ENCODE data around the gene RPS15. TPM values are rescaled to one million over a fixed set of nuclear protein-coding genes. Genes with fewer than 3 reads are reported as not detected.

Gene RPS15
- total and polyA plus RNA-seq, 2 of the 13 experiments (the other 11 are each of a cell fraction or from before 2014, with no cell fraction given): 695 to 1,411 TPM

DNA sequence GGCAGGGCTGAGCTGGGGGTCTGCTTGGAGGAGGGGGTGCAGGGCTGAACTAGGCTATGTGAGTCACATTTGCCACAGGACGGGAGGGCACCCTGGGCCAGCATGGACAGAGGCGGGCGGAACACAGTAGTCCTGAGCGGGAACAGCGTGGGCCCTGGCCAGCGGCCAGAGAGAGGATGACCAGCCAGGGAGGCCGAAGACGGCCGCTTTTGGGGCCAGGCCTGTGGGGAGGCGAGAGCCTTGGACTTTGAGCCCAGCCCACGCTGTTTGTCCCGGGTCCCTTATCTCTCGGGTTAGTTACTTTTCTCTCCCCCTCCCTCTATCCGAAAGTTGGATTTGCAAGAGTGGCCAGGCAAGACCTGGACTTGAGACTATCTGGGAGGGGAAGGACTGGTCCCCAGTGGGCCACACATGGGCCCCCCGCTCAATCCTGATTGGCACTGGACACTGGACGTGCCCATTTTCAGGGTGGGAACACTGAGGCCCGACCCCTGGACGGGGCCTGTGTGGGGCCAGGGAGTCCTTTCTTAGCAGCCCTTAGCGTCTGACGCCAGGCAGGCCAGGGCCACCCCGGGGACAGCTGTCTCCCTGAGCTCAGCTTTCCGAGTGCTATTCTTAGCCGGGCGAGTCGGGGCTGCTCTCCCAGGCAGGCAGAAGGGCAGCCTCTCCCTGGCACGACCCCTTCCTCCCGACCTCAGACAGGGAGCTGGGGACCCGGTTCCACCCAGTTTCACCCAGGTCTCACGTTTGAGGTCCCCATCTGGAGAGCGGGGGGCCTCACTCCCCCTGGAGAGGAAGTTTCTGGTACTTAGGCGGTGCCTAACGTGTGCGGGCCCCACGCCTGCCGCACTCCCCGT, 37.7 kb upstream of the RPS15 start (continued):
- TF ChIP-seq BCL3 (CRISPR knock-in tag; IDR thresholded peaks at IDR 0.05): peak; percentile 52; the same call in 1 of the 2 replicates
- no peak for TF ChIP-seq MTF2 (CRISPR knock-in tag; IDR thresholded peaks at IDR 0.05; ENCODE audit: borderline replicate concordance)
- TF ChIP-seq NBN (conservative IDR thresholded peaks at IDR 0.05): no peak
- peak; percentile 27 for TF ChIP-seq RARA (CRISPR knock-in tag; IDR thresholded peaks at IDR 0.05)
- TF ChIP-seq ZBTB34 (CRISPR knock-in tag; IDR thresholded peaks at IDR 0.05): no peak
- no peak for TF ChIP-seq IKZF1 (IDR thresholded peaks at IDR 0.05)
- no peak for TF ChIP-seq ZNF841 (CRISPR knock-in tag; IDR thresholded peaks at IDR 0.05; ENCODE audit: borderline replicate concordance)
- no peak; the same call in 1 of the 2 replicates for TF ChIP-seq MXD1 (CRISPR knock-in tag; IDR thresholded peaks at IDR 0.05)
- TF ChIP-seq ATF6 (CRISPR knock-in tag; conservative IDR thresholded peaks at IDR 0.05): no peak
- TF ChIP-seq ZNF580 (CRISPR knock-in tag; IDR thresholded peaks at IDR 0.05; ENCODE audit: borderline replicate concordance, low read depth): peak; percentile 30; the same call in 1 of the 2 replicates
- no peak for TF ChIP-seq DMTF1 (CRISPR knock-in tag; IDR thresholded peaks at IDR 0.05)
- TF ChIP-seq ZNF564 (CRISPR knock-in tag; IDR thresholded peaks at IDR 0.05): peak; percentile 65; the same call in 1 of the 2 replicates
- TF ChIP-seq DRAP1 (CRISPR knock-in tag; IDR thresholded peaks at IDR 0.05): 0 out of 2 replicates have a peak, but pooled peaks have one; percentile 19
- no peak for TF ChIP-seq ZFP36L2 (CRISPR knock-in tag; IDR thresholded peaks at IDR 0.05)
- TF ChIP-seq ZNF251 (CRISPR knock-in tag; IDR thresholded peaks at IDR 0.05): no peak
- TF ChIP-seq ZNF674 (CRISPR knock-in tag; IDR thresholded peaks at IDR 0.05; ENCODE audit: low read depth): 0 out of 2 replicates have a peak, but pooled peaks have one; percentile 49
- TF ChIP-seq HIVEP1 (CRISPR knock-in tag; IDR thresholded peaks at IDR 0.05): no peak
- TF ChIP-seq FOSL2 (CRISPR knock-in tag; IDR thresholded peaks at IDR 0.05): peak; percentile 67
- TF ChIP-seq ZBTB7B (CRISPR knock-in tag; IDR thresholded peaks at IDR 0.05): peak; percentile 97
- TF ChIP-seq ZNF160 (CRISPR knock-in tag; IDR thresholded peaks at IDR 0.05): peak; percentile 21; the same call in 1 of the 2 replicates
- peak; percentile 32; the same call in 1 of the 2 replicates for TF ChIP-seq PAWR (CRISPR knock-in tag; IDR thresholded peaks at IDR 0.05; ENCODE audit: borderline replicate concordance)
